Measurements from ENCODE around the gene USP22.
A peak's percentile ranks its signal among the peaks of the same experiment; 100 is the strongest.
"Not testable (repeated sequence)": the region's sequence is repeated elsewhere in the genome, so short reads cannot be mapped to it uniquely, and the experiment has no call there.

USP22 gene

DNA sequence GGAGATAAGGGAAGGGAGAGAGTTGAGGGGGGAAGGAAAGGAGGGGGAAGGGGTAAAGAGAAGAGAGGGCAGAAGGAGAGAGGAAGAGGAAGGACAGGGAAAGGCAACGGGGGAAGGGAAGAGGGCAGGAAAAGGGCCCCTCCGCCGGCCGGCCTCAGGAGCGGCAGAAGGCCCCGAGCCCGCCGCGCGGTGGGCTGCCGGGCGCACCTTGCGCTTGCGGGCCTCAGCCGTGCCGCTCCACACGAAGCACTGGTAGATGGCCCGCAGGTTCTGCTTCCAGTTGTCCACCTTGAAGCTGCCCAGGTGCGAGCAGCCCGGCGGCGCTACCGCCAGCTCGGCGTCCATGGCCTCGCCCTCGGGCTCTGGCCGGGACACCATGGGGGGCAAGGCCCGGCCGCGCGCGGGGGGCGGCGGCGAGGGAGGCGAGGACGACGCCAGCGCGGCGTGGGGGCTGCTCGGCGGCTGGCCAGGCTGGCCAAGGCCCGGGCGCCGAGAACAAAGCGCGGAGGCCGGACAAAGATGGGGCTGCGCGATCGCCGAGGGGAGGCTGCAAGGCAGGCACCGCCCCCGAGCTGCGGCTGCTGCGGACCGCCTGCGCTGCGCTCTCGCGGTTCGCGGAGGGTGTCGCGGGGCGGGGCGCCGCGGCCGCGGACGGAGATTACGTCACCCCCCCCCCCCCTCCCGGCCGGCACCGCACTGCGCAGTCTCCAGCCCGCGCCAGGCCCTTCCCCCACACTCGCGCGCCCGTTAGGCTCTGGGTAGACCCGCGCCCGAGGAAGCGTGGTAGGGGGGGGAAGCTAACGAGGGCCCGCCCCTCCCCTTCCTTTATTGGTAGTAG, at the start of gene USP22:
TSS of gene USP22 (minus strand) at position 554 of the 838 bp plus-strand sequence. CDS start at position 378, 176 bp downstream.
- peak; percentile 78 for TF ChIP-seq POLR2A (IDR thresholded peaks at IDR 0.05; ENCODE audit: low read depth, low read length)
- FAIRE-seq (no peak), DNase-seq (ENCODE audit: insufficient read length, low spot score) (peak; percentile 81)

DNA sequence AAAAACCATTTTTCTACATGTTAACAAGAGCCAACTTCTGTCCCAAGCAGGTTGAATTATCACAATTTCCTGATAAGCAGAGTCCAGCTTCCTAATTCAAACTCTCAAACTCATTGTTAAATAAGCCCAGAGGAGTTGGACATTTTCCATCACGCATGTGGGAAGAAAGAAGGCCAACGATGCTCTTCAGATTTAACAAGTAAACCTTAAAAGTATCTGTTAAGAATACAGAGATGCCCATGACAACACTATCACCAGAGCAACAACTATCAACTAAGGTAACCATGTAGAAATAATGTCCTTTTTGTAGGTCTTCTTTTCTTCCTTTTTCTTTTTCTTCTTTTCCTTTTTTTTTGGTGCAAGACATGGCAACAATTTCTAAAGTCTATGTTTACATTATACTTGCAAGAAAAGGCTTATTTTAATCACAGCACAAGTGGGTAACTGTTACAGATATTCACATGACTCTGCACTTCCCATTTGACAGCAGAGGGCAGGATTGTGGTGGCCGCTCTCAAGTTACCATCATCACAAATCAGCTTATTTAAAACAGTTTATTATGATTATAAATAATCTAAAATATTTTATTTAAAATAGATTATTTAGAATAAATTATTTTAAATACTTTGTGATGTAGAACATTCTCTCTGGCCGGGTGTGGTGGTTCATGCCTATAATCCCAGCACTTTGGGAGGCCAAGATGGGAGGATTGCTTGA, 48.2 kb upstream of the USP22 start:
- FAIRE-seq = no peak
- TF ChIP-seq POLR2A (IDR thresholded peaks at IDR 0.05; ENCODE audit: low read depth, low read length) = no peak
- DNase-seq (ENCODE audit: insufficient read length, low spot score) = no peak

DNA sequence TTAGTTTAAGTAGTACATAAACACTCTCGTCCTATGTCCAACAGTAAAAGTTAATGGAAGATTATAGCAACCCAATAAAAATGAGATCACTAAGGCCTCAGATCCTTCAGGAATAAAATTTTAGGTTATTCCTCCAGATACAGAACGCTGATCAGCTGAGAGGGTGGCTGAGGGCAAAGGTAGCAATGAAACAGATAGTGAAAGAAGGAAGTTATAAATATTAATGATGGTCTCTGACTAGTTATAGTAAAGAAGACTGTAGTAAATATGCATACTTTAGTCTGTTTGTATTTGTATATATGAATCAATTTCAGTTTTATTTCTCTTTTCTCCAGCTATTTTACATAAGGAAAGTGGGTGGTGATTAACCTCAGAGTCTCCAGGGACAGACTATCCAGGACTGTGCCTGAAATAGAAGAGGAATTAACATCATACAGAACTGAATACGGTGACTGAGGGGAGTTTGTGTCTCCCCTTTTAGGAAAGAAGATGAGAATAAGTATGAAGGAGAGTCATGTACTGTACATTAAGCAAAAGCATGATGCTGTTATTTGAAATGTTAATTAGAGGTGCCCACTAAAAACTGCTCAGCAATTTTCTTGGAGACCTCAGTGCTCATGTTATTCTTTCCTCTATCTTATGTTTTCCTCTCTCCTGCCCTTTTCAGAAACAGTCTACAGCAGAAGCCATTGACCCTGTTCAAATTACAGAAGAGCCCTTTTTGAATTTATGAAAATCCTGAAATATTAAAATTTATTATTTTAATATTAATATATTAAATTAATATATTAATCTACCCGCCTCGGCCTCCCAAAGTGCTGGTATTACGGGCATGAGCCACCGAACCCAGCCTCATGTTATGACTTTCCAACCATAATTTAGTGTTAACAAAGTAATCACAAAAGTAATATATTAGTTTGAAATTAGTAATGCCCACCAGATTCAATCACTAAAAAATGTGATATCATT, 47.4 kb upstream of the USP22 start:
- FAIRE-seq (no peak), DNase-seq (ENCODE audit: insufficient read length, low spot score) (no peak)
- no peak for TF ChIP-seq POLR2A (IDR thresholded peaks at IDR 0.05; ENCODE audit: low read depth, low read length)

DNA sequence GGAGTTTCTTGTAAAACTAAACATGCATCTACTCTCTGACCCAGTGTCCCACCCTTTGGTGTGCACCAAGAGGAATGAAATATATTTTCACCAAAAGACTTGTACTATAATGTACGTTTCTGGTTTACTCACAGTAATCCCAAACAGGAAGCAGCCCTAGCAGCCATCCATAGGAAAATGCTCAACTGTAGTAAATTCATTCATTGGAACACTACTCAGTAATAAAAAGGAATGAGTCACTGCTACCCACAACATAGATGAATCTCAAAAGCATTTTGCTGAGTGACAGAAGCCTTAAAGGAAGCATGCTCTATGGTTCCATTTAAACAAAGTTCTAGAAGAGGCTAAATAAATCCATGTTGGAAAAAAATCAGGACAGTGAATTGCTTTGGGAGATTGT, 46.3 kb upstream of the USP22 start:
- FAIRE-seq (peak; percentile 82), DNase-seq (ENCODE audit: insufficient read length, low spot score) (peak; percentile 44)
- no peak for TF ChIP-seq POLR2A (IDR thresholded peaks at IDR 0.05; ENCODE audit: low read depth, low read length)

DNA sequence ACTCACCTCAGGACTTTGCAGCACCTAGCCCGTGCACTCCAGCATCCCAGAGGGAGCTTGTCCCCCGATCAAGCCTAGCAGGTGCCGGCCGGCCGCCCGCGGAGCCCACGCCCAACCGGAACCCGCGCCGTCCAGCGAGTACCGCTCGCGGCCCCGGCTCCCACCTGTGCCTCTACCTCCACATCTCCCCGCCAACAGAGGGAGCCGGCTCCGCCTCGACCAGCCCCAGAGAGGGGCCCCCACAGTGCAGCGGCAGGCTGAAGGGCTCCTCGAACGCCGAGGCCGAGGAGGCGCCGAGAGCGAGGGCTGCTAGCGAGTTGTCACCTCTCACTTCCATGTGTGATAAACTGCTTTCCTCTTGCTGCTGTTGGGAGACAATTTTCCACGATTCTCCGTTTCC, 42.9 kb upstream of the USP22 start:
- DNase-seq (ENCODE audit: insufficient read length, low spot score) (no peak), FAIRE-seq (no peak)
- TF ChIP-seq POLR2A (IDR thresholded peaks at IDR 0.05; ENCODE audit: low read depth, low read length) = no peak

DNA sequence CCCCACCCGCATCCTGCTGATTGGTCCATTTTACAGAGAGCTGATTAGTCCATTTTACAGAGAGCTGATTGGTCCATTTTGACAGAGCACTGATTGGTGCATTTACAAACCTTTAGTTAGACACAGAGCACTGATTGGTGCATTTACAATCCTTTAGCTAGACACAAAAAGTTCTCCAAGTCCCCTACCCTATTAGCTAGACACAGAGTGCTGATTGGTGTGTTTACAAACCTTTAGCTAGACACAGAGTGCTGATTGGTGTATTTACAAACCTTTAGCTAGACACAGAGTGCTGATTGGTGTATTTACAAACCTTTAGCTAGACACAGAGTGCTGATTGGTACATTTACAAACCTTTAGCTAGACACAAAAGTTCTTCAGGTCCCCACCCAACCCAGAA, 42.5 kb upstream of the USP22 start:
- not testable (repeated sequence) for FAIRE-seq; DNase-seq (ENCODE audit: insufficient read length, low spot score)

DNA sequence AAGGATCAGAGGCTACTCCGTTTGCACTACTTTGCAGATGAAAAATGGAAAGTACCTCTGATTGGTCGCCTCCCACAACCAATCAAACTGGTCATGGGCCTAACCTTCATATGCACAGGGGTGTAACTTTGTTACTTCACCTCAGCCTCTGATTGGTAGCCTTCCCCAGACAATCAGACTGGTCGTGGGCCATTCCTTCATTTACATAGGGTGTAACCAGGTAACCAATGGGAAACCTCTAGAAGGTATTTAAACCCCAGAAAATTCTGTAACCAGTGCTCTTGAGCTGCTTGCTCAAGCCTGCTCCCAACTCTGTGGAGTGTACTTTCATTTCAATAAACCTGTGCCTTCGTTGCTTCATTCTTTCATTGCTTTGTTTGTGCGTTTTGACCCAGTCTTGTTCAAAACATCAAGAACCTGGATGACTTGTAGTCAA, 39.2 kb upstream of the USP22 start:
- DNase-seq (ENCODE audit: insufficient read length, low spot score) (no peak), FAIRE-seq (no peak)
- no peak for TF ChIP-seq POLR2A (IDR thresholded peaks at IDR 0.05; ENCODE audit: low read depth, low read length)

DNA sequence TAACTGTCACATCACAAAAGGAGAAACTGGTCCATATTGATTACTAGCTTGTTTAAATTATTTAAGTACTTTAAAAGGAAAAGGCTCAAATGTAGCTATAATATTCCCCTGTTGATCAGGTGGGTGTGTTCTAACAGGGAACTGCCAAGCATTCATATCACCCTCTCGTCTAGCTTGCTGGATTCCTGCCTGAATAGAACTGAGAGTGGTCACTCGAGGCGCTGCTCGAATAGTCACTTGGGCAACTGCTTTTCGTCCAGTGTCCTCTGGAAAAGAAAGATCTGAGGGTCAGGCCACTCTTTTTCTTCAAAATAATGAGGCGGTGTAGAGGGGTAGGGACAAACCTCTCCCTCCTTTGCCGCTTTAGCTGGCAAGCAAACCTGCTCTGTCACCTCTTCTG, 36.4 kb upstream of the USP22 start:
- DNase-seq (ENCODE audit: insufficient read length, low spot score) = no peak
- TF ChIP-seq POLR2A (IDR thresholded peaks at IDR 0.05; ENCODE audit: low read depth, low read length) = no peak
- no peak for FAIRE-seq

DNA sequence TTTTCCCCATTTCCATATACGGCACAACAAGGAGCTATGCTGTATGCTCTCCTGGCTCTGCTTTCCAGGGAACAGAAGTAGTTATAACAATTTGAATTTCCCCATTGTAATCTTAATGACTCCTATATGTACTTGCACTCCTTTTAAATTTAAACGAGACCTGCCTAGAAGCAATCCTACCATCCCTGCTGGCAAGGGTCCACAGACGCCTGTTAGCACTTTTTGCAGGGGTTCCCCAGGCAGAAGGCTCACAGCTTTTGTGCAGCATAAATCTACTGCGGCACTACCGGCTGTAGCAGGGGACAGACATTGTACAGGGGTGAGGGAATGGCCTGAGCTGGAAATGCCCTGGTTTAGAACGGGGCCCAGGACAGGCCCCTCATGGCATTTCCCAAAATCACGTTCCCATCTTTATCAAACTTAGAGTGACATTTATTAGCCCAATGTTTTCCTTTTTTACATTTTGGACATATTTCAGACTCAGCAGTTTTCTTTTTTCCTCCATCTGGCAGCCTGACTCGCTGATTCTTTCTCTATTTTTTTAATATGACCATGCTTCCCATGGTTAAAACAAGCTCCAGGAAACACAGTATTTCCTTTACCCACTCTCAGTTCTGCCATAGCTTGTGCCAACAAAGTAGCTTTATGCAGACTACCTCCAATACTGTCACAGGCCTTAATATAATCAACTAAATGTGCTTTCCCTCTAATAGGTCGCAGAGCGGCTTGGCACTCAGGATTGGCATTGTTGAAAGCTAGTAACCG, 35.4 kb upstream of the USP22 start:
- no peak for DNase-seq (ENCODE audit: insufficient read length, low spot score)

DNA sequence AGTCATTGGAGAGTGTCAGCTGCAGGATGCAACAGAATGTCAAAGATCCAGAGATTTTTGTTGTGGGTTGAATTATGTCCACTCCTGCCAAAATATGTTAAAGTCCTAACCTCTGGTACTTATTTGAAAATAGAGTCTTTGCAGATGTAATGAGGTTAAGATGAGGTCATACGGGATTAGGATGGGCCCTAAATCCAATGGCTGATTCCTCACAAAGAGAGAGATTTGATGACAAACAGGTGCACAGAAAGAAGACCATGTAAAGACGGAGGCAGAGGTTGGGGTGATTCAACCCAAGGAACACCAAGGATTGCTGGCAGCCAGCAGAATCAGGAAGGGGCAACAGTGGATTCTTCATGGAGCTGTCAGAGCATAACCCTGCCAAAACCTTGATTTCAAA, 34.5 kb upstream of the USP22 start:
- no peak for TF ChIP-seq POLR2A (IDR thresholded peaks at IDR 0.05; ENCODE audit: low read depth, low read length)
- no peak for FAIRE-seq
- no peak for DNase-seq (ENCODE audit: insufficient read length, low spot score)

More for the DNA sequence above, 35.4 kb upstream of the USP22 start:
- TF ChIP-seq POLR2A (IDR thresholded peaks at IDR 0.05; ENCODE audit: low read depth, low read length) = no peak
- FAIRE-seq = no peak

DNA sequence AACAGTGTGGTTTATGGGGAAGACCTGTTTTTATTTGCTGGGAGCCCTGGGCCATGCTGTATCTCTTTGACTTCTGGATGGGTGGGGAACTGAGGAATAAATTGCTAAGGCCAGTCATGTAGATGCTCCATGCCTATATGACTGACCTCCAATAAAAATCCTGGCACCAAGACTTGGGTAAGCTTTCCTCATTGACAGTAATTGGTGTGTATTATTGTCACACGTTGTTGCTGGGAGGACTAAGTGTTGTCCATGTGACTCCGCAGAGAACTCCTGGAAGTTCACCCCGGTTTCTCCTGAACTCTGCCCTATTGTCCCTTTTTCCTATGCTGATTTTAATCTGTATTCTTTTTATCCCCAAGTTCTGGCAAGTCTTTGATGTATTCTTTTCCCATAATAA, 33.4 kb upstream of the USP22 start:
- DNase-seq (ENCODE audit: insufficient read length, low spot score) = no peak
- FAIRE-seq = no peak
- no peak for TF ChIP-seq POLR2A (IDR thresholded peaks at IDR 0.05; ENCODE audit: low read depth, low read length)

DNA sequence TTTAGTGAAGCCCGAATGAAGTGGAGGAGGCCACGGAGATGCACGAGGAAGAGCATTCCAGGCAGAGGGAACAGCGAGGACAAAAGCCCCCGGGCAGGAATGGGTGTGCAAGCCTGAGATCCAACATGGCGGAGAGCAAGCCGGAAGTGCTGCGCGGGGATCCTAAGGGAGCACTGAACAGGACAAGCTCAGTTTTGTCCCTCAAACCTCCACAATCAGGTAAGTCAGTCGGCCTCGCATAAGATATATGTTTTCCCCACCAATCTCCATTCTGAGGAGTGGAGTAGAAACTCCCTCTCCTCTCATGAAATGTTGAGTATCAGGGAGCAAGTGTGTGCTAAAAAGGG, 32.9 kb upstream of the USP22 start:
- FAIRE-seq (no peak), DNase-seq (ENCODE audit: insufficient read length, low spot score) (no peak)
- TF ChIP-seq POLR2A (IDR thresholded peaks at IDR 0.05; ENCODE audit: low read depth, low read length) = no peak

DNA sequence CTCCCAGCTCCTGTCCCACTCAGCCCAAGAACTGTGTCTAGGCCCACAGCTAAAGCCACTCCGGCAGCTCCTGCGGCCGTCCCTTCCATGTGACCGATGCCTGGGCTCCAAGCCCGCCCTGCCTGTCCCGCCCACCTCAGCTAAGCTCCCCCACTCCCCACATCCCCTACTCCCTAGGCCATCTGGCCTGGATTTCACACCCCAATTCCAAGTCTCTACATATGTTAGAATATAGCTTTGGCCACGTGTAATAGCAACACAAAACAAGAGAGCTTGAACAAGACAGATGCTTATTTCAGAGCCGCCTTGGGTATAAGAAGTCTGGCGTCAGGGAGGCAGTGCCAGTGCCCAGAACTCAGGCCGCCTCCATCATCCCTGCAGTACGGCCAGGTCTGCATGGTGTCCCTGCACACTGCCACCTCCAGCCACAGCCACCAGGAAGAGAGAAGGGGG, 30.0 kb upstream of the USP22 start:
- FAIRE-seq = no peak
- no peak for DNase-seq (ENCODE audit: insufficient read length, low spot score)

More for the DNA sequence above, 30.0 kb upstream of the USP22 start:
- TF ChIP-seq POLR2A (IDR thresholded peaks at IDR 0.05; ENCODE audit: low read depth, low read length) = no peak
